Measurements from ENCODE around the gene ADAP1.

- TF ChIP-seq POLR2A (IDR thresholded peaks at IDR 0.05) = no peak
- no peak for TF ChIP-seq POLR2AphosphoS5 (IDR thresholded peaks at IDR 0.05)
- no peak for TF ChIP-seq CTCF (IDR thresholded peaks at IDR 0.05)
Measured at GRCh38 chr7:897086-897485, 57.4 kb downstream of the ADAP1 start.

All from transverse colon (tissue), 4 donors.